Mesendoderm (in vitro differentiated cells): ENCODE results near the gene GRAMD2B.

Experiments
- DNase-seq: peaks from one replicate; pipeline ENCODE4 v3.0.0; 2013
- H2AK5ac ChIP-seq: 2 replicates; pipeline ENCODE4 v1.6.1; 2013; ENCODE audit warnings: low read length, inconsistent platforms
- H2BK120ac ChIP-seq: 2 replicates; pipeline ENCODE4 v1.6.1; 2013; ENCODE audit warnings: low read depth, mild to moderate bottlenecking, low read length, moderate library complexity, mixed read lengths
- H2BK15ac ChIP-seq: replicated peaks from 2 replicates; pipeline ENCODE4 v1.6.1; 2013; ENCODE audit warnings: low read depth, mild to moderate bottlenecking, moderate library complexity
- H2BK5ac ChIP-seq: 2 replicates; pipeline ENCODE4 v1.6.1; 2013; ENCODE audit warnings: low read length, inconsistent platforms
- H3K18ac ChIP-seq: 2 replicates; pipeline ENCODE4 v1.6.1; 2013; ENCODE audit warnings: mild to moderate bottlenecking, low read length, mixed read lengths
- H3K23ac ChIP-seq: one replicate; pipeline ENCODE4 v1.6.1; 2013; ENCODE audit warnings: low read length
- H3K27ac ChIP-seq: 2 replicates; pipeline ENCODE4 v1.5.1; 2013; ENCODE audit warnings: low read depth, mild to moderate bottlenecking, inconsistent platforms, low read length, moderate library complexity
- H3K27me3 ChIP-seq: 2 replicates; pipeline ENCODE4 v1.6.1; 2013; ENCODE audit warnings: low read length, control low read depth, mild to moderate bottlenecking, inconsistent platforms; ENCODE audit not compliant: insufficient read depth, poor library complexity
- H3K36me3 ChIP-seq: 2 replicates; pipeline ENCODE4 v1.6.1; 2013; ENCODE audit warnings: low read length, inconsistent platforms; ENCODE audit not compliant: control insufficient read depth, insufficient read depth
- H3K4ac ChIP-seq: one replicate; pipeline ENCODE4 v1.6.1; 2013; ENCODE audit warnings: low read depth, mild to moderate bottlenecking, low read length, moderate library complexity
- H3K4me1 ChIP-seq: 2 replicates; pipeline ENCODE4 v1.6.1; 2013; ENCODE audit warnings: low read depth, low read length, inconsistent platforms; ENCODE audit not compliant: control insufficient read depth
- H3K4me2 ChIP-seq: 2 replicates; pipeline ENCODE4 v1.6.1; 2013; ENCODE audit warnings: low read length
- H3K4me3 ChIP-seq: 2 replicates; pipeline ENCODE4 v1.5.1; 2013; ENCODE audit warnings: mild to moderate bottlenecking, low read length
- H3K56ac ChIP-seq: one replicate; pipeline ENCODE4 v1.6.1; 2013; ENCODE audit warnings: low read length
- H3K79me1 ChIP-seq: 2 replicates; pipeline ENCODE4 v1.6.1; 2013; ENCODE audit warnings: low read length, inconsistent platforms
- H3K79me2 ChIP-seq: 2 replicates; pipeline ENCODE4 v1.6.1; 2013; ENCODE audit warnings: mild to moderate bottlenecking, low read length; ENCODE audit not compliant: control insufficient read depth, insufficient read depth
- H3K9ac ChIP-seq: 2 replicates; pipeline ENCODE4 v1.6.1; 2013; ENCODE audit warnings: low read length, inconsistent platforms
- H4K5ac ChIP-seq: one replicate; pipeline ENCODE4 v1.6.1; 2013; ENCODE audit warnings: low read length
- H4K8ac ChIP-seq: one replicate; pipeline ENCODE4 v1.6.1; 2013; ENCODE audit warnings: low read depth, mild to moderate bottlenecking, control low read depth, low read length, moderate library complexity
- WGBS: extraction: QIAGEN DNeasy Blood & Tissue Kit; methylation state at CpG from one replicate; pipeline ENCODE4 v1.1.7; 2013; ENCODE audit warnings: low lambda C conversion rate, missing lambda C conversion rate; ENCODE audit not compliant: insufficient coverage; ENCODE audit errors: extremely low coverage; 5-methylcytosine and 5-hydroxymethylcytosine counted together

Gene GRAMD2B

DNA sequence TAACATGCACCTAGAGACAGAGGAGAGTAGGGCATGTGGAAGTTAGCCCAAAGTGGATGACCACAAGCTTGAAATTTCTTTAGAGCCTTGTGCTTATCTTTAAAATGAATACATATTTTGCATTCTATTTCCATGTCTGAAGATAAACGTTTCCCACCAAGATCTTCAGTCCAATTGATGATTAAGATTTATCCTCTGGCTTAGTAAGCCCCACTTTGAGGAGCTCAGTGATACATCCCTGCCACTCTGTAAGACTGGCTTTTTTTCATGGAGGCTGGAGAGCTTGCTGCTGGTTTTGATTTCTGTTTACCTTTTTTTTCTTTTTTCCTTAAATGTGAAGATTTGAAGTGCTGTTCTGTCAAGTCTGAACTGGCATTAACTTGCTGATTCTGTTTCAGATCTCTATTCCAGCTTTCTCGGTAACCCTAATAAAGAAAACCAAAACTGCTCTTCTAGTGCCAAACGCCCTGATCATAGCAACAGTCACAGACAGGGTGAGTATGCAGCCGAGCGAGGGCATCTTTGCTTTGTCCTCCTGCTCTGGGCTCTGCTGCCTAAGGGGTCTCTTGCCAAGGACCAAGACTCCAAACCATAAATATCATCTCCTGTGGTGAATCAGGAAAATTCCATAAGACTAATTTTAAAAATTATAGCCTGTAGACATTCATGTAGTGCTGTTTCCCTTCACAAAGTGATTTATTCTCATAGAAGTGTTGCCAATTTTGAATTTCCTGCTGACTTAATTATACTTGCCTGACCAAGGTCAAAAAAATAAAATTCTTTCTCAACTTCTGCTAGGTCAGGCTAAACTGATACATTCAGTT lies 54.3 kb downstream of the GRAMD2B start:
- Histone ChIP-seq H3K4me2 (no peak overlapping the region), H3K27ac (no peak overlapping the region), H3K79me2 (no peaks in the 10 kb centered on the region), H2AK5ac (no peak overlapping the region), H3K18ac (no peak overlapping the region), H3K79me1 (no peaks in the 10 kb centered on the region), H3K27me3 (no peaks in the 10 kb centered on the region), H3K56ac (no peak overlapping the region), H2BK120ac (no peak overlapping the region), H3K9ac (no peak overlapping the region), H4K5ac (no peak overlapping the region), H3K4me3 (no peak overlapping the region), H3K4me1 (no peaks in the 10 kb centered on the region), H3K36me3 (no peaks in the 10 kb centered on the region), H2BK15ac (no peak overlapping the region), H4K8ac (no peak overlapping the region), H3K23ac (no peak overlapping the region), H3K4ac (no peak overlapping the region), H2BK5ac (no peak overlapping the region)
- no peak for DNase-seq
- no CpG with 5 or more reads among the region's 5 CpGs for WGBS

DNA sequence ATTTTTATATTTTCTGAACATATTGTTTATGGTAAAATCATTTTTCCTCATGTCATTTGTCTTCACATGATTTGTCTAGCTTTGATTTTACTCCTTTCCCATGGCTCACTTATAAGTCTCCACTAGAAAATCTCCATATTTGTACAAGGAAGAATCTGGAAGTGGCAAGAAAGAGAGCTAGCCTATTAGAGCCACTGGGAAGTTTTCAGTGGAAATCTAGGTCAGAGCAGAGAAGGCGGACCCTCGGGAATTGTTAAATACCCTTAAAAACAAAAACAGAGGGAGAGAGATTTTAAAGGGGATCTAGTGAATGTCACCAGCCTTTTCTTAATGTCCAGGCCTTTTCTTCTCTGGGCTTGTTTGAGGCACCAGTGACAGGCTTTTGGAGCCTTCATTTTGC lies 56.6 kb downstream of the GRAMD2B start:
- H3K4me1 ChIP-seq, result no peaks in the 10 kb centered on the region

DNA sequence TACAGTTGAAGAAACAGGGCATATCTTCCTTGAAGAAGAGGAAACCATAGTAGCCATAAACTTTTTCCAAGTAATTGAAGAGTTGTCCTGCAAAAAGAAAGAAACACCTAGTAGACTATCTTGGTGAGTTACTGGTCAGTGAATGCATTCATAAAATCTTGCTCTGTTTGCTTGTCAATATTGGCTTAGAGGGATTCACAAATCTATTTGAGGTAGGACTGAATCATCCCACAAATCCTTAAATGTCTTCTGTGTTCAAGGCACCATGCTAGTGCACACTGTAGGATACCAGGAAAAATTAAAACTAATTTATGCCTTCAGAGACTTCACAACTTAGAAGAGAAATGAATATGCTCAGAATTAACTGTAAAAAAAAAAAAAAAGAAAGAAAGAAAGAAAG lies 57.6 kb downstream of the GRAMD2B start:
- no peak overlapping the region for H2BK120ac ChIP-seq
- no peak overlapping the region for H3K4ac ChIP-seq
- H3K36me3 ChIP-seq, result no peaks in the 10 kb centered on the region
- no peak overlapping the region for H2BK15ac ChIP-seq
- H3K56ac ChIP-seq, result no peak overlapping the region
- H3K79me1 ChIP-seq, result no peaks in the 10 kb centered on the region
- no peak overlapping the region for H4K5ac ChIP-seq
- no peak for DNase-seq
- H3K23ac ChIP-seq, result no peak overlapping the region
- H3K18ac ChIP-seq, result no peak overlapping the region
- no peak overlapping the region for H4K8ac ChIP-seq
- no peaks in the 10 kb centered on the region for H3K79me2 ChIP-seq
- no peaks in the 10 kb centered on the region for H3K4me1 ChIP-seq
- H3K27ac ChIP-seq, result no peak overlapping the region
- H3K9ac ChIP-seq, result no peak overlapping the region
- H3K27me3 ChIP-seq, result no peaks in the 10 kb centered on the region
- no peak overlapping the region for H3K4me2 ChIP-seq
- H2BK5ac ChIP-seq, result no peak overlapping the region
- H2AK5ac ChIP-seq, result no peak overlapping the region
- no peak overlapping the region for H3K4me3 ChIP-seq

More for the DNA sequence above, 56.6 kb downstream of the GRAMD2B start:
- WGBS, result no CpG with 5 or more reads among the region's 2 CpGs
- Histone ChIP-seq H3K9ac (no peak overlapping the region), H3K56ac (no peak overlapping the region), H4K5ac (no peak overlapping the region), H3K4me2 (no peak overlapping the region), H3K4ac (no peak overlapping the region), H3K27me3 (no peaks in the 10 kb centered on the region), H3K27ac (no peak overlapping the region), H4K8ac (no peak overlapping the region), H3K79me1 (no peaks in the 10 kb centered on the region), H3K4me3 (no peak overlapping the region), H3K36me3 (no peaks in the 10 kb centered on the region), H3K18ac (no peak overlapping the region), H2BK5ac (no peak overlapping the region), H2AK5ac (no peak overlapping the region), H3K79me2 (no peaks in the 10 kb centered on the region), H3K23ac (no peak overlapping the region), H2BK15ac (no peak overlapping the region), H2BK120ac (no peak overlapping the region)
- DNase-seq, result no peak

DNA sequence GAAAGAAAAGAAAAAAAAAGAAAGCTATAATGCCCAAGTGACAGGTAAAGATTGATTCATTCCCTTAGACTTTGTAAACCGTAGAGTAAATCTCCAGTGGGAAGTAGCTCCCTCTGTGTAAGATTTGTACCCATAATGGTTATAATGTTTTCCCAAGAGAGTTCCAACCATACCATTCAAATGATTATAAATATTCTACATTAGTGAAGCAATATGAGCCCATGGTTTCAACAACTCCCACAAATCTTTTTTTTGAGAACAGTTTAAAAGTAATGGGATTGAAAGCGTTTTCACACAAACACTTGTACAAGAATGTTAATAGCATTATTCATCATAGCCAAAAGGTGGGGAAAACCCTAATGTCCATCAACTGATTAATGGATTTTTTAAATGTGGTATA lies 58.0 kb downstream of the GRAMD2B start:
- Histone ChIP-seq H3K18ac (no peak overlapping the region), H2BK5ac (no peak overlapping the region), H3K27ac (no peak overlapping the region), H3K56ac (no peak overlapping the region), H3K23ac (no peak overlapping the region), H3K4me1 (no peaks in the 10 kb centered on the region), H3K4me3 (no peak overlapping the region), H2BK15ac (no peak overlapping the region), H3K4me2 (no peak overlapping the region), H3K4ac (no peak overlapping the region), H2AK5ac (no peak overlapping the region), H3K9ac (no peak overlapping the region), H4K5ac (no peak overlapping the region), H4K8ac (no peak overlapping the region), H3K27me3 (no peaks in the 10 kb centered on the region), H2BK120ac (no peak overlapping the region), H3K79me1 (no peaks in the 10 kb centered on the region), H3K36me3 (no peaks in the 10 kb centered on the region), H3K79me2 (no peaks in the 10 kb centered on the region)
- DNase-seq, result no peak
- no CpG with 5 or more reads among the region's 2 CpGs for WGBS

DNA sequence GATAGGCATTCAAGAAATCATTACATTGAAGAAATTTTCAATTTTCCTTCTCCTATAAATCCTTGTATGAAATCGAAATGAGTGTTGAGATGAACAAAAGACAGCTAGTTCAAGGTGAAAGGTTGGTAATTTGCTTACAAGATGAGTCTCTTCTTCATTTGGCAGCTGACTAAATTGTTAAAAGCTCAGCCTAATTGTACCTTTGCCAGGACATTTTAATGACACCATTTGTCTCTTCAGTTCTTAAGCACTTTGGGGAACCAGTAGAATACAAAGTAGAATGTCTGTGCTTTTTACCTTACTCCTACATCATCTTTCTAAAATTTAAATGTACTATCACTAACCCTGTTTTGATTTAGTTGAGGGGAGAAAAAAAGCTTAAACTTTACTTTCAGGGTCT lies 59.4 kb downstream of the GRAMD2B start:
- H3K9ac ChIP-seq, result no peak overlapping the region
- whole genome bisulfite sequencing, result no CpG with 5 or more reads among the region's 1 CpG
- H3K36me3 ChIP-seq, result no peaks in the 10 kb centered on the region
- no peaks in the 10 kb centered on the region for H3K79me2 ChIP-seq
- no peak overlapping the region for H3K4ac ChIP-seq
- H3K27me3 ChIP-seq, result no peaks in the 10 kb centered on the region
- no peak overlapping the region for H3K27ac ChIP-seq
- H3K56ac ChIP-seq, result no peak overlapping the region
- H3K4me3 ChIP-seq, result no peak overlapping the region
- no peak for DNase-seq
- no peak overlapping the region for H3K4me2 ChIP-seq
- no peak overlapping the region for H2AK5ac ChIP-seq
- no peak overlapping the region for H2BK15ac ChIP-seq
- H3K4me1 ChIP-seq, result no peaks in the 10 kb centered on the region
- H4K5ac ChIP-seq, result no peak overlapping the region
- H4K8ac ChIP-seq, result no peak overlapping the region
- no peak overlapping the region for H2BK5ac ChIP-seq
- no peaks in the 10 kb centered on the region for H3K79me1 ChIP-seq
- H3K23ac ChIP-seq, result no peak overlapping the region
- H2BK120ac ChIP-seq, result no peak overlapping the region
- H3K18ac ChIP-seq, result no peak overlapping the region

DNA sequence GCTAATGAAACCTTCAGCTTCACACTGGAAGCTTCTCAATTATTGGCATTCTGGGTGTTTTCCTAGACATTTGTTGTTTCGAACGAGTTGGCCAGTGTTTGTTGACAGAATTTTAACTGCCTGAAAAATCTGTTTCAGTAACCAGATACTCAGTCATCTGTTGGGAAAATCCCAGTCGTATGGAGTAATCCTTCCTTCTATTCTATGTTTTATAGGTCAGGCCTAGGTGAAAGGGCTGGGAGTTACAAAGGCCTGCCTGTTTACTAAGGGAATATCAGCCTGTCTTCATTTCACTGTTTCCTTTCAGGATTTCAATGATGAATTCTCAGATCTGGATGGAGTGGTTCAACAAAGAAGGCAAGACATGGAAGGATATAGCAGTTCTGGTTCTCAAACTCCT lies 59.9 kb downstream of the GRAMD2B start:
- Histone ChIP-seq H3K18ac (no peak overlapping the region), H4K5ac (no peak overlapping the region), H3K4me2 (no peak overlapping the region), H4K8ac (no peak overlapping the region), H3K27ac (no peak overlapping the region), H3K36me3 (no peaks in the 10 kb centered on the region), H2BK120ac (no peak overlapping the region), H3K79me1 (no peaks in the 10 kb centered on the region), H3K23ac (no peak overlapping the region), H2BK15ac (no peak overlapping the region), H3K9ac (no peak overlapping the region), H3K79me2 (no peaks in the 10 kb centered on the region), H3K27me3 (no peaks in the 10 kb centered on the region), H3K4me3 (no peak overlapping the region), H3K4ac (no peak overlapping the region), H3K56ac (no peak overlapping the region), H2BK5ac (no peak overlapping the region), H3K4me1 (no peaks in the 10 kb centered on the region), H2AK5ac (no peak overlapping the region)
- no CpG with 5 or more reads among the region's 3 CpGs for WGBS
- no peak for DNase-seq
